LoVo (cell line): ENCODE measurements around the gene RTP4.

Experiments used
- DNase-seq: peaks from one replicate; pipeline ENCODE4 v3.0.0-alpha.2; 2016; ENCODE audit warnings: low spot score

The RTP4 gene

GRCh38 chr3:187368251-187369088 is at the start of gene RTP4:
Gene RTP4, plus strand, starts transcription at chr3:187368385. Its CDS starts 57 bp downstream, at chr3:187368442.
- DNase-seq, result peak; percentile 42

- peak; percentile 55 for DNase-seq
Observed at GRCh38 chr3:187318819-187319616, 49.2 kb upstream of the RTP4 start.

- peak; percentile 38 for DNase-seq
Observed at GRCh38 chr3:187319699-187320302, 48.4 kb upstream of the RTP4 start.

GRCh38 chr3:187321766-187322165 is 46.4 kb upstream of the RTP4 start:
- no peak for DNase-seq

GRCh38 chr3:187322291-187322690 is 45.9 kb upstream of the RTP4 start:
- DNase-seq, result no peak

- DNase-seq, result no peak
Observed at GRCh38 chr3:187323091-187323490, 45.1 kb upstream of the RTP4 start.

- DNase-seq, result no peak
Observed at GRCh38 chr3:187325632-187326031, 42.6 kb upstream of the RTP4 start.

- no peak for DNase-seq
Observed at GRCh38 chr3:187327845-187328244, 40.3 kb upstream of the RTP4 start.

GRCh38 chr3:187328691-187329090 is 39.5 kb upstream of the RTP4 start:
- no peak for DNase-seq

- no peak for DNase-seq
Observed at GRCh38 chr3:187334904-187335303, 33.3 kb upstream of the RTP4 start.

GRCh38 chr3:187336322-187336721 is 31.9 kb upstream of the RTP4 start:
- no peak for DNase-seq

- DNase-seq, result no peak
Observed at GRCh38 chr3:187340578-187340977, 27.6 kb upstream of the RTP4 start.

- DNase-seq, result no peak
Observed at GRCh38 chr3:187342255-187342654, 25.9 kb upstream of the RTP4 start.

- no peak for DNase-seq
Observed at GRCh38 chr3:187343670-187344069, 24.5 kb upstream of the RTP4 start.

- peak; percentile 8 for DNase-seq
Observed at GRCh38 chr3:187352581-187353575, 15.3 kb upstream of the RTP4 start.

- no peak for DNase-seq
Observed at GRCh38 chr3:187358068-187358467, 10.1 kb upstream of the RTP4 start.

GRCh38 chr3:187359798-187360486 is 8.2 kb upstream of the RTP4 start:
- no peak for DNase-seq

GRCh38 chr3:187360596-187360995 is 7.6 kb upstream of the RTP4 start:
- DNase-seq, result no peak

GRCh38 chr3:187361835-187362234 is 6.3 kb upstream of the RTP4 start:
- no peak for DNase-seq

GRCh38 chr3:187367561-187368103 is 553 bp upstream of the RTP4 start:
- no peak for DNase-seq

GRCh38 chr3:187369089-187369447 is 883 bp downstream of the RTP4 start:
- no peak for DNase-seq
